Measurements from ENCODE around the gene ANK3. TPM values are rescaled to one million over a fixed set of nuclear protein-coding genes. Genes with fewer than 3 reads are reported as not detected.

The ANK3 gene
- polyA plus RNA-seq, 3 donors: not detected

DNA sequence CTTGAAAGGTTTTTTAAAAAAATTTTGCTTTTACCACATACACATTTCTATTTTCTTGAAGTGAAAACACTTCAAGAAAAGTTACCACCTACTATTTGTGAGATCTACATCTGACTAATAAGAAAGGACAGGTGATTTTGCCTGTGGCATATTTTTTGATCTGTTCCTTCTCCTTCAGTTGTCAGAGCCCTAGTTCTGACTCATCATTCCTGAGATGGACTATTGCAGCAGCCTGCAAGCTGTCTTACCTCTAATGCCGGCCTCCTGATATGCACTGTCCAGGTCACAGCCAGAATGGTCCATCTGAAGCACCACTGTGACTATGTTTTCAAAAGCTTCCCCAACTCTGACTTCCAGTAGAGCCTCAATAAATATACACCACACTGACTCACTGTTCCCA, 28.2 kb upstream of the ANK3 start:
- Histone ChIP-seq H4K20me1 (ENCODE audit: insufficient read depth, low read length) (no peaks in the 10 kb centered on the region), H3K27ac (ENCODE audit: low read depth in 1 of 2, low read length in 2 of 2) (no peak overlapping the region), H3K9ac (ENCODE audit: insufficient read depth, low read length, poor library complexity, severe bottlenecking) (no peak overlapping the region), H3K4me3 (replicated peaks in 1 of 3; ENCODE audit: low read depth in 2 of 3, low read length in 3 of 3) (no peak overlapping the region), H3K9me3 (replicated peaks in 1 of 2; ENCODE audit: control insufficient read depth in 1 of 2, insufficient read depth in 1 of 2, low read length in 2 of 2) (no peaks in the 10 kb centered on the region), H3K27me3 (ENCODE audit: control insufficient read depth in 2 of 2, insufficient read depth in 2 of 2, low read length in 2 of 2) (no peaks in the 10 kb centered on the region), H3K4me1 (ENCODE audit: control insufficient read depth in 1 of 2, insufficient read depth in 2 of 2, low read length in 2 of 2) (no peaks in the 10 kb centered on the region), H3K79me2 (ENCODE audit: insufficient read depth, low read length) (no peaks in the 10 kb centered on the region), H3K4me2 (replicated peaks; ENCODE audit: extremely low read depth, low read length, poor library complexity, severe bottlenecking) (no peak overlapping the region), H3K36me3 (replicated peaks in 1 of 2; ENCODE audit: control insufficient read depth in 1 of 2, insufficient read depth in 2 of 2, low read length in 2 of 2) (no peaks in the 10 kb centered on the region), H2AFZ (ENCODE audit: insufficient read depth, low read depth, low read length, poor library complexity, severe bottlenecking) (no peak overlapping the region)
- intact Hi-C loops (cut with micrococcal nuclease): no loop called here
- WGBS (ENCODE audit: insufficient coverage): 100% methylated on average over 1 of the region's 1 CpG
- peaks cover 2% of the 10 kb centered on the region for H3K4me1 Mint-ChIP-seq
- H3K27me3 Mint-ChIP-seq (ENCODE audit: low read depth in 3 of 3): no peaks in the 10 kb centered on the region
- DNase-seq: no peak
- no peak overlapping the region for H3K4me3 Mint-ChIP-seq
- H3K27ac Mint-ChIP-seq: peak overlapping the region in 1 of 7 donors; percentile 23
- no peaks in the 10 kb centered on the region for H3K9me3 Mint-ChIP-seq
- H3K36me3 Mint-ChIP-seq: no peaks in the 10 kb centered on the region
- TF ChIP-seq, protein P1, sequence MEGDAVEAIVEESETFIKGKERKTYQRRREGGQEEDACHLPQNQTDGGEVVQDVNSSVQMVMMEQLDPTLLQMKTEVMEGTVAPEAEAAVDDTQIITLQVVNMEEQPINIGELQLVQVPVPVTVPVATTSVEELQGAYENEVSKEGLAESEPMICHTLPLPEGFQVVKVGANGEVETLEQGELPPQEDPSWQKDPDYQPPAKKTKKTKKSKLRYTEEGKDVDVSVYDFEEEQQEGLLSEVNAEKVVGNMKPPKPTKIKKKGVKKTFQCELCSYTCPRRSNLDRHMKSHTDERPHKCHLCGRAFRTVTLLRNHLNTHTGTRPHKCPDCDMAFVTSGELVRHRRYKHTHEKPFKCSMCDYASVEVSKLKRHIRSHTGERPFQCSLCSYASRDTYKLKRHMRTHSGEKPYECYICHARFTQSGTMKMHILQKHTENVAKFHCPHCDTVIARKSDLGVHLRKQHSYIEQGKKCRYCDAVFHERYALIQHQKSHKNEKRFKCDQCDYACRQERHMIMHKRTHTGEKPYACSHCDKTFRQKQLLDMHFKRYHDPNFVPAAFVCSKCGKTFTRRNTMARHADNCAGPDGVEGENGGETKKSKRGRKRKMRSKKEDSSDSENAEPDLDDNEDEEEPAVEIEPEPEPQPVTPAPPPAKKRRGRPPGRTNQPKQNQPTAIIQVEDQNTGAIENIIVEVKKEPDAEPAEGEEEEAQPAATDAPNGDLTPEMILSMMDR (IDR thresholded peaks at IDR 0.05): no peak

DNA sequence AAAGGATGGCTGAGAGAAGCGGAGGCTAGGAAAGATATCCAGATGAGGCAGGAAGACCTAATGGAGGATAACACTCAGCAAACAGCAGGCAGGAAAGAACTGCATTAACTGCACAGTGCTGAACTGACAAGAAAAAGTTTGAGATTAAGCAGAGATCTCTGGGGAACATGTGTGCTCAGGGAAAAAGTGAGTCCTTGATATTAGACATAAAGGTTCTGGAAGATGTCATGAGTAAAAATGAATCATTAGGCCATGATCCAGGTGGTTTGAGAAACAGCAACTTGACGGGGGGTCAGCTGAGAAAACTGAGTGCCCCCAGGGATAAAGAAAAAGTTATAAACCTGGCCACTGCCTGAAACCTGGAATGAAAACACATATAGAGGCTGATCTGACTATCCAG, 27.3 kb upstream of the ANK3 start:
- intact Hi-C loops (cut with micrococcal nuclease): no loop called here
- no peaks in the 10 kb centered on the region for H3K36me3 Mint-ChIP-seq
- no peak overlapping the region for H3K27ac Mint-ChIP-seq
- TF ChIP-seq, protein P1 (IDR thresholded peaks at IDR 0.05): no peak
- Histone ChIP-seq H3K9me3 (replicated peaks in 1 of 2; ENCODE audit: control insufficient read depth in 1 of 2, insufficient read depth in 1 of 2, low read length in 2 of 2) (no peaks in the 10 kb centered on the region), H3K4me2 (replicated peaks; ENCODE audit: extremely low read depth, low read length, poor library complexity, severe bottlenecking) (no peak overlapping the region), H3K4me1 (ENCODE audit: control insufficient read depth in 1 of 2, insufficient read depth in 2 of 2, low read length in 2 of 2) (no peaks in the 10 kb centered on the region), H2AFZ (ENCODE audit: insufficient read depth, low read depth, low read length, poor library complexity, severe bottlenecking) (no peak overlapping the region), H3K79me2 (ENCODE audit: insufficient read depth, low read length) (no peaks in the 10 kb centered on the region), H4K20me1 (ENCODE audit: insufficient read depth, low read length) (no peaks in the 10 kb centered on the region), H3K36me3 (replicated peaks in 1 of 2; ENCODE audit: control insufficient read depth in 1 of 2, insufficient read depth in 2 of 2, low read length in 2 of 2) (no peaks in the 10 kb centered on the region), H3K4me3 (replicated peaks in 1 of 3; ENCODE audit: low read depth in 2 of 3, low read length in 3 of 3) (no peak overlapping the region), H3K27ac (ENCODE audit: low read depth in 1 of 2, low read length in 2 of 2) (no peak overlapping the region), H3K9ac (ENCODE audit: insufficient read depth, low read length, poor library complexity, severe bottlenecking) (no peak overlapping the region), H3K27me3 (ENCODE audit: control insufficient read depth in 2 of 2, insufficient read depth in 2 of 2, low read length in 2 of 2) (no peaks in the 10 kb centered on the region)
- peaks cover 2% of the 10 kb centered on the region for H3K4me1 Mint-ChIP-seq
- DNase-seq: no peak
- H3K27me3 Mint-ChIP-seq (ENCODE audit: low read depth in 3 of 3): peaks cover 0 to 1% (median 0%) of the 10 kb centered on the region in 3 donors
- no peaks in the 10 kb centered on the region for H3K9me3 Mint-ChIP-seq
- no peak overlapping the region for H3K4me3 Mint-ChIP-seq
- 94% methylated on average over 2 of the region's 2 CpGs for WGBS (ENCODE audit: insufficient coverage)

Measured in CD14-positive monocyte (primary cell).